NCI-H69 (cell line): ENCODE data around the gene CEP350.
"Not testable (repeated sequence)": the region's sequence is repeated elsewhere in the genome, so short reads cannot be mapped to it uniquely, and the experiment has no call there.

Experiments used
- DNase-seq: peaks from one replicate; lab custom pipeline; 2025; lab: John Stamatoyannopoulos, UW

The CEP350 gene

DNA sequence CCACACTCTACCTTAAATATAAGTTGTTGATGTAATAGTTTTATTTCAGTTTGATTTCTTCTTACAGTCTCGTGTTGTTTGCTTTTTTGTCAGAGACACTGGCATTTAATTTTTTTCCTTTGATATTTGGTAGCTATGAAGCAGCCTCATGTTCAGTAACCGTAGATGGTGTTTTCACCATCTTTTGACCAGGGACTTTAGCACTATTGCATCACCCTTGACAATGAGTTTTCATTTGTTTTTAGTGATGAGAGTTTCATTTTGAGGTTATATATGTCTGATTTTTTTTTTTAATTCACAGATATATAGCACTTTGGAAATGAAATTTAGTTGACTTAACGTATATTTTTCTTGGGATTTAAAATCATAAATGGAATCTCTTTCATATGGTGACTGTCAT is 36.2 kb downstream of the CEP350 start:
- DNase-seq = no peak

- no peak for DNase-seq
Observed at GRCh38 chr1:179995576-179995975, 41.0 kb downstream of the CEP350 start.

DNA sequence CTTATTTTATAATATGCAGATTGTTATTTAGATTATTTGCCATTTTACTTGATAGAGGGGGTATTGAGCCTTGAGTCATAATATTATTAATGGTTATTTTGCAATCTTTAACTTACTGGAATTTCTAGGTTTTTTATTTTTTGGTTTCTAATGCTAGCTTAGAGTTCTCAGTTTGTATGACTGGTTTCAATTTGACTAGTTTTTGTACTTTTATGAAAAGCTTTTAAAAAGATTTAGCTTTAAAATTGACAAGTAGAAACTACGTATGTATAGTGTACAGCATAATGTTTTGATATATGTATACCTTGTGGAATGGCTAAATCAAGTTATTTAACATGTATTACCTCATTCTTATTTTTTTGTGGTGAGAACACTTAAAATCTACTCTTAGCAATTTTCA is 41.5 kb downstream of the CEP350 start:
- no peak for DNase-seq

DNA sequence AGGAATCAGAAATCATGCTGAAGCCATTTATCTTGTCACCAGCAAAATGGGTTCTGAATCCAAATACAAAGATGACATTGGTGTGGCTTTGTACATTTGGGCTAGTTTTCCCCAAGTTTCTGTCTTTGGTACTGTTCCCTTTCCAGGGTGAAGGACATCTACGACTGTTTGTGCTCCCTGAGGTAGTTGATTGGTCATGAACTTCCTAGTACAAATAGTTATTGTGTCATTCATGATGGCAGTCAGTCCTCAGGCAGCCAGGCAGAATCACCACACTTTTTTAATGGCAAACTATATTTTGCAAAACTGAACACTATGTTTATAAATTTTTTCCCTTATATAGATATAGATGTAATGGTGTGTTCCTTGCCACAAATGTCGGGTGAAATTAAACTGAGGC is 46.0 kb downstream of the CEP350 start:
- no peak for DNase-seq

DNA sequence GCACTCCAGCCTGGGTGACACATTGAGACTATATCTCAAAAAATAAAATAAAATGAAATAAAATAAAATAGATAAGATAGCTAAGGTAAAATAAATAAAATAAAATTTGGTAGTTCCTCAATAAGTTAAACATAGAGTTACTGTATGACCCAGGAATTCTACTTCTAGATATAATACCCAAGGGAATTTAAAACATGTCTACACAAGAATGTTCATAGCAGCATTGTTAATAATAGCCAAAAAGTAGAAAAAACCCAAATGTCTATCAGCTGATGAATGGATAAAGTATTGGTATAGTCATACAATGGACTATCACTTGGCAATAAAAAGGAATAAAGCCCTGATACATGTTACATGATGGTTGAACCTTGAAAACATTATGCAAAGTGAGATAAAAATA is 47.8 kb downstream of the CEP350 start:
- no peak for DNase-seq

- DNase-seq = no peak
Observed at GRCh38 chr1:180003026-180003695, 48.6 kb downstream of the CEP350 start.

GRCh38 chr1:180006762-180007161 is 52.2 kb downstream of the CEP350 start:
- not testable (repeated sequence) for DNase-seq

GRCh38 chr1:180020017-180020416 is 65.4 kb downstream of the CEP350 start:
- no peak for DNase-seq

GRCh38 chr1:180026556-180026955 is 71.9 kb downstream of the CEP350 start:
- DNase-seq = no peak

GRCh38 chr1:180027949-180028445 is 73.4 kb downstream of the CEP350 start:
- DNase-seq = no peak

- DNase-seq = no peak
Observed at GRCh38 chr1:180028864-180029263, 74.3 kb downstream of the CEP350 start.

GRCh38 chr1:180029524-180030135 is 75.0 kb downstream of the CEP350 start:
- DNase-seq = no peak

- no peak for DNase-seq
Observed at GRCh38 chr1:180031664-180032063, 77.1 kb downstream of the CEP350 start.

GRCh38 chr1:180033390-180033789 is 78.8 kb downstream of the CEP350 start:
- no peak for DNase-seq

DNA sequence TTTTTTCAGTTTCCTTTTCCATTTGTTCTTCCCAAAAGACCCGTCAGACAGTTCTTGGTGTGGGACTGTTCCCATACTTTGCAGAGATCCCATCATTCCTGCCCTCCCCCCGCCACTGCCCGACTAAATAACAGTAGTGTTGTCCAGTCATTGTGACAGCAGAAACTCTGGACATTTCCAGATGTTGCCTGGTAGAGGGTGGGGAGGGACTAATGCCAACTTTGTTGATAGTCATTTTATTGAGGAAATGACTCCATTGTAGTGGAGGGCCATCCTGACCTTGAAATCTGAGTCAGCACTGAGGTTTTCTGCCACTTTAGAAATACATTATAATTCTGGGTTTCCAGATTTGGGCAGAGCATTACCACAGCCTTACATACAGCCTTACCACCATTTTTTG is 85.4 kb downstream of the CEP350 start:
- no peak for DNase-seq

DNA sequence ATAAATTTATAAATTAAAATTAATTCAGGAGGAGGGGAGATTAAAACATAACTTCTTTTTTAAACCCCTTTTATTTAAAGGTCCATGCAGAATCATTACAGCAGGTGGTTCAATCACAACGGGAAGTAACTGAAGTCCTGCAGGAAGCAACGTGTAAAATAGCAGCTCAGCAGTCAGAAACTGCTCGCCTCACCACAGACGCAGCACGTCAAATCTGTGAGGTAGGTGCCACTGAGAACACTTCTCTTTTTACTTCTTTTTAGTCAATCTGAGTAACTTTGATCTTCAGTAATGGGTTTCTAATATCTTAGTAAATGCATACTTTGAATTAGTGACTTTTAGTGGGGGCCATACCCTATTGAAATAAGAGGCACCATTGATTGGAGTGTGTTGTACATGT is 87.0 kb downstream of the CEP350 start:
- no peak for DNase-seq

GRCh38 chr1:180042988-180043622 is 88.5 kb downstream of the CEP350 start:
- no peak for DNase-seq

DNA sequence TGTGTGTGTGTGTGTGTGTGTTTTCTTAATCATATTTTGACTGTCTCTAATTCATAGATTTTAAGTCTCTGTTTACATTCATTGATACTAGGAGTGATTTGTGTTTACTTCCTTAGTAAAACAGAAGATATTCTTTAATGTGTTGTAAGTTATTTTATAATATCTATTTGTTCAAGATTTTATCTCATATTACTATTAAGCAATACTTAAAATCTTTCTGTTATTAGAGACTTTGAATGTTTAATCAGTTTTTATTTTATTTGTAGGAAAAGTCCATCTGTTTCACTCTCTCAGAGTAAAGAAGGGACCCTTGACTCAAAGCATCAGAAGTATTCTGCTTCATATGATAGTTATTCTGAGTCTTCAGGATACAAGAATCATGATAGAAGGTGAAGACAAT is 89.2 kb downstream of the CEP350 start:
- DNase-seq = no peak

- no peak for DNase-seq
Observed at GRCh38 chr1:180046674-180047073, 92.1 kb downstream of the CEP350 start.

- DNase-seq = no peak
Observed at GRCh38 chr1:180053594-180054567, 99.3 kb downstream of the CEP350 start.

DNA sequence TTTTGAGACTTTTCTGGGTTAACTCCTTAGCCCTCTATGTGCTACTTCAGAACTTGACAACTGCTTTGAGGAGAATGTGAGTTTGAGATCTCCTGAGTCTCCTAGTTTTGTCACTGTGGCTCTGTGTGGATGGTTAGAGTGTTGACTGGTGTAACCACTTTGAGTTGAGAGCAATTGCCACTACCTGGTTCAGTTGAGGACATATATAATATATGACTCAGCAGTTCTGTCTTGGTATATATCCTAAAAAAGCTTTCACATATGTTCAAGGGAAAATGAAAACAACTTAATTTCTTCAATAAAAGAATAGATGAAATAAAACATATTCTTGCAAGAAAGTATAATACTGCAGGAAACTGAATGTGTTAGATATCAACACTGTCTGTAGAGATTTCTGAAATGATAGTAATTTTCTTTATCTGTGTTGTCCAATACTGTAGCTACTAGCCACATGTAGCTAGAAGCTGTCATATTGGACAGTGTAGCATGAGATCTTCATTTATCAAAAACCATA is 103.3 kb downstream of the CEP350 start:
- DNase-seq = no peak

GRCh38 chr1:180061019-180061418 is 106.4 kb downstream of the CEP350 start:
- no peak for DNase-seq
